ENCODE measurements around the gene TIMM44.

The TIMM44 gene

GRCh38 chr19:7877249-7877836 is 66.1 kb downstream of the TIMM44 start:
- no peak overlapping the region for H3K4me3 ChIP-seq (ENCODE audit: low read depth, low read length)
